Tongue (tissue), 2 donors: ENCODE results near the gene MARF1. TPM values are rescaled to one million over a fixed set of nuclear protein-coding genes. Genes with fewer than 3 reads are reported as not detected.
"Not testable (repeated sequence)": the region's sequence is repeated elsewhere in the genome, so short reads cannot be mapped to it uniquely, and the experiment has no call there.

ENCODE experiments used
- DNase-seq: peaks from one replicate; pipeline ENCODE4 v3.0.0-alpha.2; 2015
- total RNA-seq: library from RNA; depleted of rRNA; stranded (reverse); fragments of >200 nt; gene quantifications from one replicate; pipeline ENCODE4 v1.2.3, GENCODE V29; 2014

Gene MARF1, protein sequence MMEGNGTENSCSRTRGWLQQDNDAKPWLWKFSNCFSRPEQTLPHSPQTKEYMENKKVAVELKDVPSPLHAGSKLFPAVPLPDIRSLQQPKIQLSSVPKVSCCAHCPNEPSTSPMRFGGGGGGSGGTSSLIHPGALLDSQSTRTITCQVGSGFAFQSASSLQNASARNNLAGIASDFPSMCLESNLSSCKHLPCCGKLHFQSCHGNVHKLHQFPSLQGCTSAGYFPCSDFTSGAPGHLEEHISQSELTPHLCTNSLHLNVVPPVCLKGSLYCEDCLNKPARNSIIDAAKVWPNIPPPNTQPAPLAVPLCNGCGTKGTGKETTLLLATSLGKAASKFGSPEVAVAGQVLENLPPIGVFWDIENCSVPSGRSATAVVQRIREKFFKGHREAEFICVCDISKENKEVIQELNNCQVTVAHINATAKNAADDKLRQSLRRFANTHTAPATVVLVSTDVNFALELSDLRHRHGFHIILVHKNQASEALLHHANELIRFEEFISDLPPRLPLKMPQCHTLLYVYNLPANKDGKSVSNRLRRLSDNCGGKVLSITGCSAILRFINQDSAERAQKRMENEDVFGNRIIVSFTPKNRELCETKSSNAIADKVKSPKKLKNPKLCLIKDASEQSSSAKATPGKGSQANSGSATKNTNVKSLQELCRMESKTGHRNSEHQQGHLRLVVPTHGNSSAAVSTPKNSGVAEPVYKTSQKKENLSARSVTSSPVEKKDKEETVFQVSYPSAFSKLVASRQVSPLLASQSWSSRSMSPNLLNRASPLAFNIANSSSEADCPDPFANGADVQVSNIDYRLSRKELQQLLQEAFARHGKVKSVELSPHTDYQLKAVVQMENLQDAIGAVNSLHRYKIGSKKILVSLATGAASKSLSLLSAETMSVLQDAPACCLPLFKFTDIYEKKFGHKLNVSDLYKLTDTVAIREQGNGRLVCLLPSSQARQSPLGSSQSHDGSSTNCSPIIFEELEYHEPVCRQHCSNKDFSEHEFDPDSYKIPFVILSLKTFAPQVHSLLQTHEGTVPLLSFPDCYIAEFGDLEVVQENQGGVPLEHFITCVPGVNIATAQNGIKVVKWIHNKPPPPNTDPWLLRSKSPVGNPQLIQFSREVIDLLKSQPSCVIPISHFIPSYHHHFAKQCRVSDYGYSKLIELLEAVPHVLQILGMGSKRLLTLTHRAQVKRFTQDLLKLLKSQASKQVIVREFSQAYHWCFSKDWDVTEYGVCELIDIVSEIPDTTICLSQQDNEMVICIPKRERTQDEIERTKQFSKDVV (N-terminal part only)
- total RNA-seq = 26.9 TPM

DNA sequence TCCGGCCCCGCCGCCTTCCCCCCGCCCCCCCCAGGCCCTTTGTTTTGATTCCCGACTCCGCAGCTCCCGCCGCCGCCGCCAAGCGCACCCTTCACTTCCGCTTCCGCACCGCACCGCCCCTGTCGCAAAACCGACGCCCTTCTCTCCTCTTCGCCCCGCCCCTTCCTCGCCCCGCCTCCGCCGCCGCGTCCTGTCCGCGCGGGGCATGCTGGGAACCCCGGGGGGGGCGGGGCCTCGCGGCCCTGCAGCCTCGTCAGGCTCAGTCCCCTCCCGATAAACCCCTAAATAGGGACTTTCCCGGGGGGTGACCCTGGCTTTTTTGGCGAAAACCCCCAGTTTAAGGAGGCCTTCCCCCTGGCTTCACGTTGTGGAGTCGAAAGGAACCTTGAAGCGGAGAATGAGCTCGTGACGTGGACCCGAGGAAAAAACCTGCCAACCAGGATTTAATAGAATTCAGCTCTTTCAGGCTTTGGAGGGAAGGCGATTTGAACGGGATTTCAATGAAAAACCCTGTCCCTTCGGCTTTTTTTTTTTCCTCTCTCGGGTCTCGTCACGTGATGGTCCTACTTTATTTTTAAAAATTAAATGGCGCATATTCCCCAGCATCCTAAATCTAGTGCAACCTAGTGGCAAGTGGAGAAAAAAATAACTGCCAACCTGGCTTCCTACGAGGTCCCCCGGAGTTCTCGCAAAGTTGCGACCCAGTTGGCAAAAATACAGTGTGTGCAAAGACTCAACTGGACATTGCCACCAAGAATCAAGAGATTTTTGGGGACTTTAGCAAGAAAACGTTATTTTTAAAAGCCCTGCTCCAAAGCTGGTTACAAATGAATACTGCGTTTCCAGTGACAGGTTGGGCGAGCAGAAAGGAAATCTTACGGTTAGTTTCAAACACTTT lies at the start of gene MARF1:
Gene MARF1, minus strand, starts transcription at position 107 of the 898 bp plus-strand sequence. CDS start 3,921 bp downstream, outside the sequence.
- DNase-seq = peak; percentile 99

DNA sequence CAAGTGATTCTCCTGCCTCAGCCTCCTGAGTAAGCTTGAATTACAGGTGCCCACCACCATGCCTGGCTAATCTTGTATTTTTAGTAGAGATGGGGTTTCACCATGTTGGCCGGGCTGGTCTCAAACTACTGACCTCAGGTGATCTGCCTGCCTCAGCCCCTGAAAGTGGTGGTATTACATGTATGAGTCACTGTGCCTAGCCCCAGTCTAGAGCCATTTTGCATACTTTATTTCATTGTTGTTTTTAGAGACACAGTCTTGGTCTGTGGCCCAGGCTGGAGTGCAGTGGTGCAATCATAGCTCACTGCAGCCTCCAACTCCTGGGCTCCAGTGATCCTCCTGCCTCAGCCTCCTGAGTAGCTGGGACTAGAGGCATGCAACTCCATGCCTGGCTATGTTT lies 49.6 kb upstream of the MARF1 start:
- not testable (repeated sequence) for DNase-seq

DNA sequence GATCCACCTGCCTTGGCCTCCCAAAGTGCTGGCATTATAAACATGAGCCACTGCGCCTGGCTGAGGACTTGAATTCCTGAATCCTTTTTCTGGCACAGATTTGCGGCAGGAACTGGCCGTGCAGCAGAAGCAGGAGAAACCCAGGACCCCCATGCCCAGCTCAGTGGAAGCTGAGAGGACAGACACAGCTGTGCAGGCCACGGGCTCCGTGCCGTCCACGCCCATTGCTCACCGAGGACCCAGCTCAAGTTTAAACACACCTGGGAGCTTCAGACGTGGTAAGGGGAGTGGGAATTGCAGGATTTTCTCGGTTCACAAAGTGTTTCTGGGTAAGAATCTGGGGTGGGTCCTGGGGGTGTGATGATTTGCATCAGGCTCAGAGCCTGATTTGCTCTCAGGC lies 48.1 kb upstream of the MARF1 start:
- no peak for DNase-seq

DNA sequence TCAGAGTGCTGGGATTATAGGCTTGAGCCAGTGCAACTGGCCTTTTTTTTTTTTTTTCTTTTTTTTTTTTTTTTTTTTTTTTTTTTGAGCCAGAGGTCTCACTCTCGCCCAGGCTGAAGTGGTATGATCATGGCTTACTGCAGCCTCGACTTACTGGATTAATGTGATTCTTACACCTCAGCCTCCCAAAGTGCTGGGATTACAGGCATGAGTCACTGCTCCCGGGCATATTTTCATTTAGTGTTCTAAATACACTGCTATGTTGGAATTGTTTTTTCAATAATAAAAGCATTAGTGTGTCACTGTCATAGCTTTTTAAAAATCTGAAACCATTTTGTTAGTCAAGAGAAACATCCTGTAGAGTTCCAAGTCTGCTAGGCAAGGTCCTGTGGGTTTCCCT lies 47.3 kb upstream of the MARF1 start:
- DNase-seq = no peak

DNA sequence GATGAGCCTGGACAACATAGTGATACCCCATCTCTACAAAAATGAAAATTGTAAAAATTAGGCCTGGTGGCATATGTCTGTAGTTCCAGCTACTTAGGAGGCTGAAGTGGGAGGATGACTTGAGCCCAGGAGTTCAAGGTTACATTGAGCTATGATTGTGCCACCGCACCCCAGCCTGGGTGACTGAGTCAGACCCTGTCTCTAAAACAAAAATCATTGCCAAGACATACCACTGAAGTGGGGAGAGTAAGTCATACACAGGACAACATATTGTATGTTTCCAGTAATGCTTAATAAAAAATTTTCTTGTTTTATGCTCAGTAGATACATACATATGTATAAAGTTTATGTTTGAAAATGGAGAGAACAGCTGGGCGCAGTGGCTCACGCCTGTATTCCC lies 46.3 kb upstream of the MARF1 start:
- DNase-seq = no peak

DNA sequence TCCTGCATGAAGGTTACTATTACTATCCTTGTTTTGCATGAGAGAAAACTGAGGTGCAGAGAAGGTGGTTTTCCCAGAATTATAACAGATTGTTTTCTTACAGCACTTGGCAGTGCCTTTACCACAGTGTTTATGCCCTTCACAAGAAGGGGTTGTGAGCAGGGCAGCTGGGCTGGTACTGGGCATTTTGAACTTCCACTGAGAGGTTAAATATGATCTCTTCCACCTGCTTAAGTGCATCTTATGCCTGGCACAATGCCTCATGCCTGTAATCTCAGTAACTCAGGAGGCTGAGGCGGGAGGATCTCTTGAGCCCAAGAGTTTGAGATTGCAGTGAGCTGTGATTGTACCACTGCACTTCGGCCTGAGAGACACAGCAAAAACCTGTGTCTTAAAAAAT lies 43.3 kb upstream of the MARF1 start:
- peak; percentile 28 for DNase-seq

DNA sequence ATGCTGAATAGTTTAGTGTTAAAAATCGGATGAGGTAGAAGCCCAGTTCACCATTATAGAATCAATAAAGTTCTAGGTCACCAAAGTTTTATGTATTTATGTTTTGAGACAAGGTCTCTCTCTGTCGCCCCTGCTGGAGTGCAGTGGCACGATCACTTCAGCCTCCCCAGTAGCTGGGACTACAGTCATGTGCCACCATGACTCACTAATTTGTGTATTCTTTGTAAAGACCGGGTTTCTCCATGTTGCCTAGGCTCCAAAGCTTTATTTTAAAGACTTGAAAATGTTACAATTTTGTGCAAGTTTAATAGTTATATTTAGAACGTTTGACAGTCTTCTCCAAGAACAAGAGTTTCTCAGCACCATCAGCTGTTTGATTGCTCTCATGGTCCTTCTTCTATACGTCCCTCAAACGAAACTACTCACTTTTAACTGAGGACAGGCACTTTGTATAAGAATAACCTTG lies 39.2 kb upstream of the MARF1 start:
- peak; percentile 11 for DNase-seq

DNA sequence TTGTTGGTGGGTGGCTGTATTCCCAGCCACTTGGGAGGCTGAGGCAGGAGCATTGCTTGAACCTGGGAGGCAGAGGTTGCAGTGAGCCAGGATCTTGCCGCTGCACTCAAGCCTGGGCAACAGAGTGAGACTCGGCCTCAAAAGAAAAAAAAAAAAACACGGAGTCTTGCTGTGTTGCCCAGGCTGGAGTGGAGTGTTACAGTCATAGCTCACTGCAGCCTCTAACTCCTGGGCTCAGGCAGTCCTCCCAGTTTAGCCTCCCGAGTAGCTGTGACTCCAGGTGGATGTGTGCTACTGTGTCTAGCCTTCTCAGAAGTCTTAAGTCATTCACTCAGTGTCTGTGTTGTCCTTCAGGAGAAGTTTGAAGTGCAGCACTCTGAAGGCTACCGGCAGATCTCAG lies 34.5 kb upstream of the MARF1 start:
- DNase-seq = no peak

DNA sequence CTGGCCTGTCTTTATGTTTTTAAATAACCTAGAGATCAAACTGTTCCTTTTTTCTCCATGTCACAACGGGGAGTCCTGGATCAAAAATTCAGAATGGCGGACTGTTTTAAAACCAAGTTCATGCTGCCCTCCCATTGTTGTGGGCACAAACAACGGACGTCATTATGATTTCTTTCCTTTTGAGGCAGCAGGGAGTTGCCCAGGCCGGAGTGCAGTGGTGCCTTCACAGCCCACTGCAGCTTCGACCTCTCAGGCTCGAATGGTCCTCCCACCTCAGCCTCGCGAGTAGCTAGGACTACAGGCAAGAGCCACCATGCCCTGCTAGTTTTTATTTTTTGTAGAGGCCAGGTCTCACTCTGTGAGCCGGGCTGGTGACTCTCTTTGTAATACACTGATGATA lies 33.6 kb upstream of the MARF1 start:
- no peak for DNase-seq

DNA sequence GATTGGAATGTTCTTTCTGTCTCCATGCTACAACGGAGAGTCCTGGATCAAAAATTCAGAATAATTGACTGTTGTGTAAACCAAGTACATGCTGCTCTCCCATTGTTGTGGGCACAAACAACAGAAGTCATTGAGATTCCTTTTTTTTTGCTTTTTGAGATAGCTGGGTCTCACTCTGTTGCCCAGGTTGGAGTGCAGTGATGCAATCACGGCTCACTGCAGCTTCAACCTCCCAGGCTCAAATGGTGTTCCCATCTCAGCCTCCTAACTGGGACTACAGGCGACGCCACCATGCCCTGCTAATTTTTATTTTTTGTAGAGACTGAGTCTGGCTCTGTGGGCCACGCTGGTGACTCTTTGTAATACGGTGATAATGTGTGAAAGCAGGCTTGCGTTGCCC lies 31.6 kb upstream of the MARF1 start:
- no peak for DNase-seq

DNA sequence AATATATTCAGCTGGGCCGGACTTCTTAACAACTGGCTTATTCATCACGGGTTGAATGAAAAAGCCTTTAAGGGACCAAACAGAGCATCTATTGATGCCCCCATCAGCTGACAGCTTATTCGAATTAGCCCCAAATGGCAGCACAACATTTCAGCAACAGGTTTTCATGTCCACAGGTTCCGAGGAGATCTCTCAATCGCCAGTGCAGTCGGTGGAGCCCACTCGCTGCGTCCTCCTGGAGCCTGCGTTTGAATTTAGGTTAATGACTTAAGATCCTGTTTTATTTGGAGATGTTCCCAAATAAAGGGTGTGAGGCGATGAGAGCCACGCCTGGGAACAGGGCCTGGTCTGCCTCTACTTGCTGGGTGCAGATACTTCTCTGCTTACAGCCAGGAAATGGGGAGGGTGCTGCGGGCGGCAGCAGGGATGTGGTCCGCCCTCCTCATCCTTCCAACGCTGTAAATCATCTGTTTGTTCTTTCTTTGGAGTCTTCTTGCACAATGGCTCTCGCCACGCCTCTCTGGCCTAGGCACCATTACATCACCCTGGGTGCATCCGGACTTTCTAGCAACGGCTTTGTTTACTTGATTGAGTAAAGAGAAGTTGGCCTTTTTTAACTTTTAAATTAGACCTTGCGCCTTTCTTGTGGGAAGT lies 29.7 kb upstream of the MARF1 start:
- DNase-seq = peak; percentile 85

DNA sequence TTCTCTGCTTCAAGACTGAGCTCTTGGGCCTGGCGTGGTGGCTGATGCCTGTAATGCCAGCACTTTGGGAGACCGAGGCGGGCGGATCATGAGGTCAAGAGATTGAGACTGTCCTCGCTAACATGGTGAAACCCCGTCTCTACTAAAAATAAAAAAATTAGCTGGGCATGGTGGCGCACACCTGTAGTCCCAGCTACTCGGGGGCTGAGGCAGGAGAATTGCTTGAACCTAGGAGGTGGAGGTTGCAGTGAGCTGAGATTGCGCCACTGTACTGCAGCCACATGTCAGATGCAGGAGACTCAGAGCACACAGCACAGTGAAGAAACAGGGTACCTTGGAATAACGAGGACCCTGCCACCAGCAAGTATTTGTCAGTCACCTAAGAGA lies 29.2 kb upstream of the MARF1 start:
- DNase-seq = not testable (repeated sequence)

DNA sequence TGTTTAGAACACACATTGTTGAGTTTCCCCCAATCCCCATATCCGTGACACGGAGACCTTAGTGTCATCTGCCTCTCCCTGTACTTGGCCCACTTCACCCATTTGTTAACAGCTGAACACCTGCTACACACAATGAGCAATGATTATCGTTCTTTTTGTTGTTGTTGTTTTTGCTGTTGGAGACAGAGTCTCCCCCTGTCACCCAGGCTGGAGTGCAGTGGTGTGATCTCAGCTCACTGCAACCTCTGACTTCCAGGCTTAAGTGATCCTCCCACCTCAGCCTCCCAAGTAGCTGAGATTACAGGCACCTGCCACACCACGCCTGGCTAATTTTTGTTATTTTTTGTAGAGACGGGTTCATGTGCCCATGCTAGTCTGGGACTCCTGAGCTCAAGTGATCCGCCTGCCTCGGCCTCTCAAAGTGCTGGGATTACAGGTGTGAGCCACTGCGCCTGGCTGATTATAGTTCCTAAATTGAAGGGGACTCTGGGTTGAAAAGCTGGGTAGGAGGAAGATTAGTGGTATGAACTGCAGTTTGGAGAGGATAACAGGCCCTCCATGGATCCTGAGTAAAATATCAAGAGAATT lies 28.7 kb upstream of the MARF1 start:
- no peak for DNase-seq

DNA sequence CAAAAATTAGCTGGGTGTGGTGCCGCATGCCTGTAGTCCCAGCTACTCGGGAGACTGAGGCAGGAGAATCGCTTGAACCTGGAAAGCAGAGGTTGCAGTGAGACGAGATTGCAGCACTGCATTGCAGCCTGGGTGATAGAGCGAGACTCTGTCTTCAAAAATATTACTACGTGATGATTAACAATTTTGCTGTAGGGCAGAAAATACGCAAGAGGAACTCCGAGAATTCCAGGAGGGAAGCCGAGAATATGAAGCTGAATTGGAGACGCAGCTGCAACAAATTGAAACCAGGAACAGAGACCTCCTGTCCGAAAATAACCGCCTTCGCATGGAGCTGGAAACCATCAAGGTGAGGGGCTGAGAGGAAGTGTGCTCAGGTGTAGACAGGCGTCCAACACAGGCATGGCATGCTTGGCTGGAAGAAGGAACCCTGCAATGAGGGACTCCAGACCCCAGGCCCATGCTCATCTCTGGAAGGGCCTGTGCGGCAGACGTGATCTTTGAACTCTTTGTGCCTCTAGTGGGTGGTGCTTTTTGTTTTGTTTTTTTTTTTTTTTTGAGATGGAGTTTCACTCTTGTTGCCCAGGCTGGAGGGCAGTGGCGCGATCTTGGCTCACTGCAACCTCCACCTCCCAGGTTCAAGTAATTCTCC lies 24.3 kb upstream of the MARF1 start:
- DNase-seq = no peak

DNA sequence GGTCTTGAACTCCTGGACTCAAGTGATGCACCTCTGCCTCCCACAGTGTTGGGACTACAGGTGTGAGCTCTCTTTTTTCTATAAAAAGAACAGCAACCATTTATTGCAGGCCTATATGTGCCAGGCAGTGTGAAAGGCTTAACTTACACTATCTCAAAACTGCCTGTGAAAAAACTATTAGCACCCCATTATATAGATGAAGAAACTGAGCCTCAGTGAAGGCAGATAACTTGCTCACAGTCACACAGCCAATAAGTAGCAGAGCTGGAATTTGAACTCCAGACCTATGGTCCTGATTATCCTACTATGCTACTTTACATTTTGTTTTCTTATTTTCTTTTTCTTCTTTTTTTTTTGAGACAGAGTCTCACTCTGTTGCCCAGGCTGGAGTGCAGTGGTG lies 22.2 kb upstream of the MARF1 start:
- no peak for DNase-seq

DNA sequence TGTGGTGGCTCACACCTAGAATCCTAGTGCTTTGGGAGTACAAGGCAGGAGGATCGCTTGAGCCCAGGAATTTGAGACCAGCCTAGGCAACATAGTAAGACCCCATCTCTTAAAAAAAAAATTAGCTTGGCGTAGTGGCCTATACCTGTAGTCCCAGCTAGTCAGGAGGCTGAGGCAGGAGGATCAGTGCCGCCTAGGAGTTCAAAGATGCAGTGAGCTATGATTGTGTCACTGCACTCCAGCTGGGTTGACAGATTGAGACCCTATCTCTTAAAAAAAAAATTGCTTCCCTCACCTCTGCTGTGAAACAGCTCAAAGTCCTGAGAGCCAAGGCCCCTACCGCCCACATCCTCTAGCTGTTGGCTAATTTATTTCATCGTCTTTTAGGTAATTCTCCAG lies 17.2 kb upstream of the MARF1 start:
- no peak for DNase-seq

DNA sequence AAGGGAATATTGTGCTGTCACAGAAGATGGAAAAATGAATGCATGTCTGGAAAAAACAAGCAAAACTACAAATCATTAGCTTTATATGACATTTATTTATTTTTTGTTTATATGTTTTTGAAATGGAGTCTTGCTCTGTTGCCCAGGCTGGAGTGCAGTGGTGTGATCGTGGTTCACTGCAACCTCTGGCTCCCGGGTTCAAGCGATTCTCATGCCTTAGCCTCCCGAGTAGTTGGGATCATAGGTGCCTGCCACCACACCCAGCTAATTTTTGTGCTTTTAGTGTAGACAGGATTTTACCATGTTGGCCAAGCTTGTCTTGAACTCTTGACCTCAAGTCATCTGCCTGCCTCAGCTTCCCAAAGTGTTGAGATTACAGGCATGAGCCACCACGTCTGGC lies 15.6 kb upstream of the MARF1 start:
- no peak for DNase-seq

DNA sequence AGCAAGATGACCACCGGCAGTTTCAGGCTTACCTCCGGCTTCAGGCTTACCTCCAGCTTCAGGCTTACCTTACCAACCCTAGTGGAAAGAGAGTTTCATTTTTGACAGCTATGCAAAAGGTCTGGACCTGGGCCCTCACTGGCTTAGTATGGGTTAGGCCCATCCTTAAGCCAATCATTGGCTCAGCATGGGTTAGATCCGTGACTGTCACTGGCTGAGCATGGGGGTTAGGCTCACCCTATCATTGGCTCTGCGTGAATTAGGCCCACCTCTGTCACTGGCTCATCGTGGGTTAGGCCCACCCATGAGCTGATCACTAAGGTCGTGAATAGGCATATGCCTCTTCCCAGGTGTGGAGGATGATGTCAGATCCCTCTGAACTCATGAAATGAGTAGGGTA lies 15.2 kb upstream of the MARF1 start:
- DNase-seq = no peak

DNA sequence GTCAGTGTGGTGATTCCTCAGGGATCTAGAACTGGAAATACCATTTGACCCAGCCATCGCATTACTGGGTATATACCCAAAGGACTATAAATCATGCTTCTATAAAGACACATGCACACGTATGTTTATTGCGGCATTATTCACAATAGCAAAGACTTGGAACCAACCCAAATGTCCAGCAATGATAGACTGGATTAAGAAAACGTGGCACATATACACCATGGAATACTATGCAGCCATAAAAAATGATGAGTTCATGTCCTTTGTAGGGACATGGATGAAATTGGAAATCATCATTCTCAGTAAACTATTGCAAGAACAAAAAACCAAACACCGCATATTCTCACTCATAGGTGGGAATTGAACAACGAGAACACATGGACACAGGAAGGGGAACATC lies 12.6 kb upstream of the MARF1 start:
- not testable (repeated sequence) for DNase-seq

DNA sequence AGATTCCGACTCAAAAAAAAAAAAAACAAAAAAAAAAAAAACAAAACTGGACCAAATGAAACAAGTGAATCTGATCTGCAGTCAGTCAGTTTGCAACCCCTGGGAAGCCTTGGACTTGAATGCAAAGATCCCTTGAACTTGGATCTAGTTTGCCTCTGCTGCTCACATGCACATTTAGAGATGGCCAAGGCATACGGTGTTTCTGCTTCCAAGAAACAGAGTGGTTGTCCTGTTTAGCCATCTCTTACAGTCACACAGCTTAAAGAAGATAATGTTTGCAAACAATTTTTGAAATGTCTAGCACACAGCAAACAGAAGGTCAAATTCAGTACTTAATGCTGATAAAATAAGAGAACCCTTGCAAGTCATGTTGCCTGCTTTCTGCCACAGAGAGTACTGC lies 11.6 kb upstream of the MARF1 start:
- DNase-seq = no peak
